HG03135 (cell line): ENCODE data around the gene CUL3.
"Not testable (repeated sequence)": the region's sequence is repeated elsewhere in the genome, so short reads cannot be mapped to it uniquely, and the experiment has no call there.

Experiments
- ATAC-seq: cut with Tn5 transposase; IDR thresholded peaks from one replicate; pipeline ENCODE4 v1.9.1; 2021; ENCODE audit warnings: mild to moderate bottlenecking, moderate library complexity; ENCODE audit not compliant: unreplicated experiment

The CUL3 gene

GRCh38 chr2:224485081-224486014 lies 99.8 kb downstream of the CUL3 start:
- not testable (repeated sequence) for ATAC-seq

- ATAC-seq, result no peak
Observed at GRCh38 chr2:224479826-224480225, 105.3 kb downstream of the CUL3 start.

- ATAC-seq, result no peak
Observed at GRCh38 chr2:224472827-224473226, 112.3 kb downstream of the CUL3 start.

DNA sequence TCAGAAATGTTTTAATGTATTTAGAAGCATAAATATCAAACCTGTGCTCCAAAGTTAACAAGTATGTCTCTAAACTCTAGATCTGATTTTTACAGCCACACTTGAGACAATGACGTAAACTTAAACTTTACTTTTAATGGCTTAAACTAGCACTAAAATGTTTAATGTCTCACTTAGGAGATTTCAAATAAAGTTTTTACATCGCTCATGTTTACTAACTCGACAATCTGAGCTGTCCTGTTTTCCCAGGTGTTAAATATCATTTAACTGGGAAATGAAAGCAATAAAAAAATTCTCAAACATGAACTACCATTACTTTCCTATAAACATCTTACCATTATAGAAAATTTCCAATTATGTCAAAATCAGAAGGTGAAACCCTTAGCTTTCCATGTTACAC lies 113.0 kb downstream of the CUL3 start:
- ATAC-seq, result no peak

DNA sequence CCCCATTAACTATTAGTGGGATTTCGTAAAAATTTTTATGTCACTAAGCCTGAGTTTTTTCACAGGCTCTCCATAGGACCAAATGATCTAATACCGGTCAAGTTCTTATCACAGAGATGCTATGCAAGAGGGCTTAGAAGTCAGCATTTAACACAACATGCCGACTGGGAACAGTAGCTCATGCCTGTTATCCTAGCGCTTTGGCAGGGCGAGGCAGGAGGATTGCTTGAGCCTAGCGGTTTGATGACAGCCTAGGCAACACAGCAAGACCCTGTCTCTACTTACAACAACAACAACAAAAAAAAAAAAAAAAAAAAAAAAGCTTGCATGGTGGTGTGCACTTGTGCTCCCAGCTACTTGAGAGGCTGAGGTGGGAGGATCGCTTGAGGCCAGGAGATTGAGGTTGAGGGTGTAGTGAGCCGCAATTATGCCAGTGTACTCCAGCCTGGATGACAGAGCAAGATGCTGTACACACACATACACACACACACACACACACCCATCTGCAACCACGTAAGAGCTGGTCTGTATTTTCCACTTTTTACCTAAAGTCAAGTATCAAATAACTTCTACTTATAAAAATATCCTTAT lies 115.7 kb downstream of the CUL3 start:
- no peak for ATAC-seq

DNA sequence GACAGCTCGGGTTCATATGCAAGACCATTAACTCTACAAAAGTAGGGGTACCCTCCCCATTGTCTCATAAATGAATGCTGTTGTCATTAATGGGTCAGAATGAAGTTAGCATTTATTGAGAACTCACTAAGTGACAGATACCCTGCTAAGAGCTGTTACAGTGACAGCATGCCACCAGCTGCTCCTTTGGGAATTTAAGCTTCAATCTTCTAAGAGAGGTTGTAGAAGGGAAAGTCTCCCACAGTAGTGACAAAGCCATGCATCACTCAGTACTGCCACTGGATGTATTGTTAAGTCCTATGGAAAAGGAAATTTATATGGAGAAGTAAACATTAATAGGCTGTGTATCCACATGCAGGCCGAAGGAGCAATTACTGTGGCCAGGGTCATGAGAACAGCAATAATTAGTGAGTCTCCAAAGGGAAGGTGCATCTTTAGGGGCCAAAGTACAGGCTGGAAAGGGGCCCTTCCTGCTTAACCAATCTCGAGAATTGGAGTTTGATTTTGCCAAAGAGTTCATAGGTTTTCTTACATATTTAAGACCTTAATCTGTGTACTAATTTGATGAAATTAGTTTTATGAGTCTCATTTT lies 118.8 kb downstream of the CUL3 start:
- ATAC-seq, result no peak

DNA sequence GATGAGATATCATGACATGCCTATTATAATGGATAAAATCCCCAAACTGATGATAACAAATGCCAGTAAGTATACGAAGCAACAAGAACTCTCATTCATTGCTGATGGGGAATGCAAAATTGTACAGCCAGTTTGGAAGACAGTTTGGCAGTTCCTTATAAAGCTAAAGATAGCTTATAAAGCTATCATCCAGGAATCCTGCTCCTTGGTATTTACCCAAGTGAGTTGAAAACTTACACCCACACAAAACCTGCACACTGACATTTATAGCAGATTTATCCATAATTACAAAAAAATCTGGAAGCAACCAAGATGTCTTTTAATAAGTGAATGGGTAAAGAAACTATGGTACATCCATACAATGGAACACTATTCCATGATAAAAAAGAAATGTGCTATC lies 123.8 kb downstream of the CUL3 start:
- ATAC-seq, result no peak

DNA sequence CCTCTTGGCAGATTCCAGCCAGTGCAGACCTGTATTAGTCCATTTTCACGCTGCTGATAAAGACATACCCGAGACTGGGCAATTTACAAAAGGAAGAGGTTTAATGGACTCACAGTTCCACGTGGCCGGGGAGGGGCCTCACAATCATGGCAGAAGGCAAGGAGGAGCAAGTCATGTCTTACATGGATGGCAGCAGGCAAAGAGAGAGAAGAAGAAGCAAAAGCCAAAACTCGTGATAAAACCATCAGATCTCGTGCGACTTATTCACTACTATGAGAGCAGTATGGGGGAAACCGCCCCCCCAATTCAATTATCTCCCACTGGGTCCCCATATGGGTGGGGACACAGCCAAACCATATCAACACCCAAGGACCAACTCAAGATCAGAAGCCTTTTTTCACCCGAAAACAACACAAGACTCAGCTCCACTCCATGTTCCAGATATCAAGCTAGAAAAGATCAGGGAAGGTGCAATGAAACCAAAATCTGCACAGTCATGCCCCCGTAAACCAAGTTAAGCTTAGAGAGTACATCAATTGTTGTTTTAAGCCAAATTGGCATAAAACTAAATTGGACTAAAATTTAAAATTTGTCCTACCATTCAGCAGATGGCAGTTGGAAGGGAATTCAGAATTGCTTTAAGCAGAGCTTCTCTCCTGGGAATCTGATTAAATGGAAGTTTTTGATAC lies 127.6 kb downstream of the CUL3 start:
- ATAC-seq, result no peak

GRCh38 chr2:224453892-224454291 lies 131.3 kb downstream of the CUL3 start:
- ATAC-seq, result no peak

DNA sequence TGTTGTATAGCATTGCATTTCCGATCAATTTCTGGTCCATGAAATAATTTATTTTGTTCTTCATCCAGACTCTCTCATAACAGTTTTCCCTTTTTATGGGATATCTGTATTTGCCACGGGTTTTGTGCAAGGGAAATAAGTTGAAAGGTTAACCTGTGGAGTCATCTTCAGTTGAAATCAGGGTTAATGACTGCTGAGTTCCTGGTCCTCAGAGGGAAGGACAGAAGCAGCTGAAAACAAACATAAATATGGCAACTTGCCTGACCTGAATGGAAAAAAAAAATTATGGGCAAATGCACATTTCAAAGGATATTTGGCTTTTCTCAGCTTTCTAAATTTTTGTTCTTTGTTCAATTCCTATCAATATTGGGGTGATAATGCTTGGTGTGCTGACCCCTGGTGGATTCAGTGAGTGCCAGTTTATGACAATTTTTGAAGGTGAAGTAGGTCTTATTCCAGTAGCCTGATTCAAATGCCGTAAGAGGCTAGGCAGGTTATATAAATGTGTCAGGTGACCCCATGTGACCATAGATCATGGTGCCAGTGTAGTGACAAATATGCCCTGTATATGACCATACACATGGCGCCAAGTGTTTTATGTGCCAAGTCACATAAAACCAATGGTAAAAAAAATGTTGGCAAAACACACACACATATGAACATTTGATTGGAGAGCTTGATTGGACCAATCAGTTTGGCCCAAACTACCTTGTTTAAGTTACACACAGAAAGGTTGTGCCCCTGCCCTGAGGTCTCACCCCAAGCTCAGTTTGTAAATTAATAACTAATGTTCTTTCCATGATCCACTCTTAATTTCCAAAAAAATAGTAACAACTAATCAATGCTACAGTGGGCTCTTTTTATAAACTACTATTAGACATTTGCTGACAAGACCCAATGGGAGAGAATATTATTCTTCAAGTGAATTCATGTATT lies 135.7 kb downstream of the CUL3 start:
- ATAC-seq, result no peak

DNA sequence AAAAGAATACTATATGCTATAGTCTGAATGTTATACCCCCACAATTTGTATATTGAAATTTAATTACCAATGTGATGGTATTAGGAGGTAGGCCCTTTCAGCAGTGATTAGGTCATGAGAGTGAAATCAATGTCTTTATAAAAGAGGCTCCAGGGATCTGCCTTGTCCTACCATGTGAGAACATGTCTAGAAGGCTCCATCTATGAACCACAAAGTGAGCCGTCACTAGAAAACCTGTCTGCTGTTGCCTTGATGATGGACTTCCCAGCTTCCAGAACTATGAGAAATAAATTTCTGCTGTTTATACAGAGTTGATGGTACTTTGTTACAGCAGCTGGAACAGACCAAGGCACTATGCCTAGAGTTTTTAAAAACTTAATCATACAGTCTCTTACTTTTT lies 136.9 kb downstream of the CUL3 start:
- no peak for ATAC-seq

- ATAC-seq, result no peak
Observed at GRCh38 chr2:224444783-224445182, 140.4 kb downstream of the CUL3 start.

GRCh38 chr2:224444021-224444420 lies 141.1 kb downstream of the CUL3 start:
- ATAC-seq, result no peak

- ATAC-seq, result no peak
Observed at GRCh38 chr2:224442071-224442967, 142.8 kb downstream of the CUL3 start.

DNA sequence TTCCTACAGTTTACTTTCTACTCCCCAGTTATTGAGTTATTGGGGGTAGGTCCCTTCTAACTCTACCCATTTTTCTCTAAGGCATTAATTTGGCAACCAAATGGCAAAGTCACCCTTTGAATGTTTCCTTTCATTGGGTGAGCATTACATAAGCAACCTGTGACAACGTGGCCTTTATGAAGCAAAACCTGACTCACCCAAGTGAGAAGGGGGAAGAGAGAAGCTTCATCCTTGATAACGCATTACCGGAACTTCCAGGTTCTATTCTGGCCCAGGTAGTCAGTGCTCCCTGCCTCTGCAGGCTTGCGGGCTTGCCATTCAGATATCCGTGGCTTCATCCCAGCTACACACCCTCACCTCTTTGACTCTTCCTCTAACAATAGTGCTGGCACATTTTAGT lies 144.2 kb downstream of the CUL3 start:
- ATAC-seq, result no peak

GRCh38 chr2:224438726-224439125 lies 146.4 kb downstream of the CUL3 start:
- no peak for ATAC-seq

DNA sequence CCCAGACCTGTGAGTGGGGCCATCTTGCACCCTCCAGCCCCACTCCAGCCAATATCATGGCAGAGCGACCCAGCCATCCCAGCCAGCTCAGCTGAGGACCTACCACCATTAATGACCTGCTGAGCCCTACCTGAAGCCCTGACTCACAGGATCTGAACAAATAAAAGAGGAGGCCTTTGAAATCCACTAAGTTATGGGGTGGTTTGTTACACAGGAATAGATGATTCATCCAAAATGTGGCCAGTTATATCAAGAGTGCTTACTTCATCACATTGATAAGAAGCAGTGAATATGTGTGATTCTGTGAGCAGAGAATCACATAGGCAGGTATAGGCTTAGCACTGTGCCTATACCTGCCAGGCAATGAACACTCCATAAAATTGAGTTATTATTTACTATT lies 148.5 kb downstream of the CUL3 start:
- ATAC-seq, result no peak

DNA sequence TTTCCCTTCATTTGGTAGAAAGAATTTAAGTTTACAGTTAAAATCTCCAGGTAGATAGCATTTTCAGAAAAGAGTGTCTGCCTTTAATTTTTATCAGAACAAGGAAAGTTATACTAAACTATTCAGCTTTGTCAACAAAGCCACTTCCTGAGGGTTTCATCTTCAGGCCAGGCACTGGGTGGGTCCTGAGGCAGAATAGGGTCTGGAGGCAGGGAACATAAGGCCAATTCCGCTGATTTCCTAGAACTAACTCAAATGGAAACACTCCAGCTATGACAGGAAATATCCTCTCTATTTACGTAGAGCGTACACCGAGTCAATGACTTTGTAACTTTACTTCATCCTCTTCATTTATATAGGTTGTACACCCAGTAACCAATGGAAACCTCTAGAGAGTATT lies 150.5 kb downstream of the CUL3 start:
- ATAC-seq, result no peak

DNA sequence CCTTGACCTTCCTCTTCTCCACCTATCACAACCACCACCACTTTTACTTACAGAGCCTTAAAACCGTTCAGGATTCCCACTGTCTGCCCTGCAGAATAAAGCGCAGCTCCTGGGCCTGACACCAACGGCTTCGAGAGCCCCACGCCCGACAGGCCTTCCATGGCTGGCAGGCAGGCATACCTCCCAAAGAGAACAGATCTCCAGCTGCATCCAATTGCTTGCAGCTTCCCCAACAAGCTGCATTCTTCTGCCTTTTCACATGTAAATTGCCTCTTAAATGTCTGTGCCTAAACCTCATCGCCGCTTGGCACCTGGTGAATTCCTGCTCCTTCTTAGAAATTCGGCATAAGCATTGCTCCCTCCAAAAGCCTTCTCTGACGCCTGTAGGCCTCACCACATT lies 151.7 kb downstream of the CUL3 start:
- ATAC-seq, result no peak
